SU-DHL-6 (cell line): ENCODE measurements around the gene ST3GAL3.

Experiments
- EZH2phosphoT487 ChIP-seq: fragments of 200-600 bp; sonication (generic), shearing (Covaris generic); conservative IDR thresholded peaks from 2 replicates; pipeline ENCODE4 v1.6.1; 2018; ENCODE audit warnings: mild to moderate bottlenecking, antibody characterized with exemption, low read length, moderate library complexity, mixed read lengths
- TF ChIP-seq, protein P1 (sequence below): fragments of 200-600 bp; sonication (generic); IDR thresholded peaks from one replicate; pipeline ENCODE4 v1.5.1; 2017; ENCODE audit warnings: antibody characterized with exemption, mild to moderate bottlenecking, low read length, moderate library complexity; ENCODE audit not compliant: insufficient read depth, poor library complexity, severe bottlenecking

DNA sequence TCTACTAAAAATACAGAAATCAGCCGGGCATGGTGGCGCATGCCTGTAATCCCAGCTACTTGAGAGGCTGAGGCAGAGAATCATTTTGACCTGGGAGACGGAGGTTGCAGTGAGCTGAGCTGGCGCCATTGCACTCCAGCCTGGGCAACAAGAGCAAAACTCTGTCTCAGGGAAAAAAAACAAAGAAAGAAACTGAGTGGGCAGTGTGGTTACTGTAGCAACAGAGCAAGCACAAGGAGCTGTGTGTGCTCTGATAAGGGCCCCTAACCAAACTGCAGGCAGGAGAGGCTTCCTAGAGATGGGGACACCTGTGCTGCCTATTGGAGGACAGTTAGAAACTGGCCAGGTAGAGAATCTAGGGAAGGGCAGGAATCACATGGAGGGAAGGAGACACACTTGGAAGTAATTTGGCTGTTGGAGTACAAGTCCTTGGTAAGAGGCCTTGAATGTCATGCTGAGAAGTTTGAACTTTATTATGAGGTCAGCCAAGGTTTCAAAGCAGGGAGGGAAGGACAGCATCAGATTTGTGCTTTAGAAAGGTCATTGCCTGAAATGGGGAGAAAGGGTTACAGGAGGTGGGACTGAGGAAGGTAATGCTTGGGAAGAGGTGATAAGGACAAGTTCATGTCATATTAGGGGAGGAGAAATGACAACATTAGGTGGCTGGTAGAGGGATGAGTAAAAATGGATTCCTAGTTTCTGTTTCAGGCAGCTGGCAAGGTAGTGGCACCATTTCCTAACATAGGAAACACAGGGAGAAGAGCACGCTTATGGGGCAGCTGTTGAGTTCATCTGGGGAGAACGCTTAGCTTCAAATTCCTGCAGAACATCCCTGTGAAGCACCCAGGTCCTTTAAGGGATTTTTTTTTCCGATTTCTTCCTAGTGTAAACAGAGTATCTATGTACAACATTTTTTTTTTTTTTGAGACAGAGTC, 157.0 kb downstream of the ST3GAL3 start:
- TF ChIP-seq, protein P1, sequence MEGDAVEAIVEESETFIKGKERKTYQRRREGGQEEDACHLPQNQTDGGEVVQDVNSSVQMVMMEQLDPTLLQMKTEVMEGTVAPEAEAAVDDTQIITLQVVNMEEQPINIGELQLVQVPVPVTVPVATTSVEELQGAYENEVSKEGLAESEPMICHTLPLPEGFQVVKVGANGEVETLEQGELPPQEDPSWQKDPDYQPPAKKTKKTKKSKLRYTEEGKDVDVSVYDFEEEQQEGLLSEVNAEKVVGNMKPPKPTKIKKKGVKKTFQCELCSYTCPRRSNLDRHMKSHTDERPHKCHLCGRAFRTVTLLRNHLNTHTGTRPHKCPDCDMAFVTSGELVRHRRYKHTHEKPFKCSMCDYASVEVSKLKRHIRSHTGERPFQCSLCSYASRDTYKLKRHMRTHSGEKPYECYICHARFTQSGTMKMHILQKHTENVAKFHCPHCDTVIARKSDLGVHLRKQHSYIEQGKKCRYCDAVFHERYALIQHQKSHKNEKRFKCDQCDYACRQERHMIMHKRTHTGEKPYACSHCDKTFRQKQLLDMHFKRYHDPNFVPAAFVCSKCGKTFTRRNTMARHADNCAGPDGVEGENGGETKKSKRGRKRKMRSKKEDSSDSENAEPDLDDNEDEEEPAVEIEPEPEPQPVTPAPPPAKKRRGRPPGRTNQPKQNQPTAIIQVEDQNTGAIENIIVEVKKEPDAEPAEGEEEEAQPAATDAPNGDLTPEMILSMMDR, result no peak
- TF ChIP-seq EZH2phosphoT487, result no peak
